ENCODE measurements around the gene TIGD3.
A peak's percentile ranks its signal among the peaks of the same experiment; 100 is the strongest.

GRCh38 chr11:65315204-65315865 lies 39.2 kb upstream of the TIGD3 start:
- TF ChIP-seq RBFOX2 (IDR thresholded peaks at IDR 0.05; ENCODE audit: low read depth, low read length) (peak; percentile 52; the same call in 1 of the 2 replicates), TCF7 (IDR thresholded peaks at IDR 0.05; ENCODE audit: borderline replicate concordance) (no peak), ZNF318 (IDR thresholded peaks at IDR 0.05; ENCODE audit: borderline replicate concordance in 1 of 2, low read depth in 1 of 2) (no peak), RBM22 (IDR thresholded peaks at IDR 0.05; ENCODE audit: low read depth, low read length, poor library complexity, severe bottlenecking) (peak; percentile 43), REST (IDR thresholded peaks at IDR 0.05; ENCODE audit: borderline replicate concordance) (peak; percentile 81), REST (CRISPR knock-in tag; IDR thresholded peaks at IDR 0.05; ENCODE audit: low read depth) (no peak; the same call in 1 of the 2 replicates), ZNF280B (CRISPR knock-in tag; IDR thresholded peaks at IDR 0.05) (no peak), POLR2G (IDR thresholded peaks at IDR 0.05; ENCODE audit: low read depth, low read length) (peak; percentile 71), POU5F1 (IDR thresholded peaks at IDR 0.05; ENCODE audit: borderline replicate concordance, low read depth, low read length, partially characterized antibody) (no peak), CTCF (IDR thresholded peaks at IDR 0.05 in 2 of 3, conservative IDR thresholded peaks at IDR 0.05 in 1 of 3; ENCODE audit: insufficient read depth in 2 of 3, low read depth in 1 of 3, low read length in 3 of 3) (peak; percentile 96 to 98 (median 98)), CBX3 (IDR thresholded peaks at IDR 0.05; ENCODE audit: borderline replicate concordance in 1 of 2, low read length in 2 of 2) (no peak; a peak in 1 of 3 replicates), BRCA1 (IDR thresholded peaks at IDR 0.05) (no peak), BRCA1 (CRISPR knock-in tag; IDR thresholded peaks at IDR 0.05) (no peak), POLR2A (conservative IDR thresholded peaks at IDR 0.05) (no peak)
